Measurements from ENCODE around the gene TRIOBP.

DNA sequence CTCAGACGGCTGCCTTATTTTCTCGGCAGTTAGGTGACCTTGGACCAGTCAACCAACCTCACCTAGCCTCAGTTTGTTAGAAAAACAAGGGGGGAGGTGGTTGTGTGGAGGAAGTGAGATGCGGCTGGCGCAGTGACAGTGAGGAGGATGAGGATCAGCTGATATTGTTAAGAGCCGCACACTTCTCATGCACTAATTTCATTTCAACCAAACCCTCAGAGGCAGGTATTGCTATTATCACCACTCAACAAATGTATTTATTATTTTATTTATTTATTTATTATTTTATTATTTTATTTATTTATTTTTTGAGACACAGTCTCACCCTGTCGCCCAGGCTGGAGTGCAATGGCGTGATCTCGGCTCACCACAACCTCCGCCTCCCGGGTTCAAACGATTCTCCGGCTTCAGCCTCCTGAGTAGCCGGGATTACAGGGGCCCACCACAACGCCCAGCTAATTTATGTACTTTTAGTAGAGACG lies 19.3 kb upstream of the TRIOBP start:
- TF ChIP-seq, protein P1, sequence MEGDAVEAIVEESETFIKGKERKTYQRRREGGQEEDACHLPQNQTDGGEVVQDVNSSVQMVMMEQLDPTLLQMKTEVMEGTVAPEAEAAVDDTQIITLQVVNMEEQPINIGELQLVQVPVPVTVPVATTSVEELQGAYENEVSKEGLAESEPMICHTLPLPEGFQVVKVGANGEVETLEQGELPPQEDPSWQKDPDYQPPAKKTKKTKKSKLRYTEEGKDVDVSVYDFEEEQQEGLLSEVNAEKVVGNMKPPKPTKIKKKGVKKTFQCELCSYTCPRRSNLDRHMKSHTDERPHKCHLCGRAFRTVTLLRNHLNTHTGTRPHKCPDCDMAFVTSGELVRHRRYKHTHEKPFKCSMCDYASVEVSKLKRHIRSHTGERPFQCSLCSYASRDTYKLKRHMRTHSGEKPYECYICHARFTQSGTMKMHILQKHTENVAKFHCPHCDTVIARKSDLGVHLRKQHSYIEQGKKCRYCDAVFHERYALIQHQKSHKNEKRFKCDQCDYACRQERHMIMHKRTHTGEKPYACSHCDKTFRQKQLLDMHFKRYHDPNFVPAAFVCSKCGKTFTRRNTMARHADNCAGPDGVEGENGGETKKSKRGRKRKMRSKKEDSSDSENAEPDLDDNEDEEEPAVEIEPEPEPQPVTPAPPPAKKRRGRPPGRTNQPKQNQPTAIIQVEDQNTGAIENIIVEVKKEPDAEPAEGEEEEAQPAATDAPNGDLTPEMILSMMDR (conservative IDR thresholded peaks at IDR 0.05), result no peak
- TF ChIP-seq EZH2 (IDR thresholded peaks at IDR 0.05; ENCODE audit: low read depth), result no peak

All from PC-9 (cell line).